Left colon (tissue), 2 donors: ENCODE results near the gene PLEKHH2. TPM values are rescaled to one million over a fixed set of nuclear protein-coding genes. Genes with fewer than 3 reads are reported as not detected.
"Not testable (repeated sequence)": the region's sequence is repeated elsewhere in the genome, so short reads cannot be mapped to it uniquely, and the experiment has no call there.

Experiments used
- ATAC-seq: fragments of 200-7000 bp; cut with Tn5 transposase; one replicate; pipeline ENCODE4 v1.9.1; 2020; ENCODE audit warnings: mild to moderate bottlenecking, moderate library complexity
- DNase-seq, 2 donors: peaks; one replicate each; pipeline ENCODE4 v3.0.0-alpha.2; 2020
- intact Hi-C, 2 donors: fragments of 100-400 bp; cut with DNase I in 1 of 2; cut with micrococcal nuclease in 1 of 2; formaldehyde crosslinking; loops; one replicate each; pipeline versions ENCODE4 v1.11.2 to v1.14.0; 2022; cut with DNase I, micrococcal nuclease
- total RNA-seq, 2 donors: library from RNA; stranded (reverse); fragmentation: NEBNext Ultra II Directional; extraction: Animal tissue kit (Norgen Biotek cat#: 25700); gene quantifications; one replicate each; pipeline ENCODE4 v1.2.1, GENCODE V29; 2021
- donor health status: DM: no; HTN: no; CAD: no.
- donor health status: DM: yes; HTN: yes; CAD: no.

The PLEKHH2 gene
- total RNA-seq, 2 donors from 2014 or later, result 3.9 to 8.3 TPM

GRCh38 chr2:43631618-43632317 lies 5.3 kb upstream of the PLEKHH2 start:
- ATAC-seq, result no peak
- DNase-seq, result no peak
- intact Hi-C loops, result no loop called here

GRCh38 chr2:43634604-43635306 lies 2.3 kb upstream of the PLEKHH2 start:
- DNase-seq (no peak), ATAC-seq (peak; percentile 12)
- intact Hi-C loops, result no loop called here

GRCh38 chr2:43636153-43636552 lies 907 bp upstream of the PLEKHH2 start:
- intact Hi-C loops, DNase-seq, ATAC-seq: not testable (repeated sequence)

GRCh38 chr2:43636621-43637020 lies 439 bp upstream of the PLEKHH2 start:
- DNase-seq, result peak in 1 of 2 donors; percentile 9
- ATAC-seq, result peak; percentile 40

GRCh38 chr2:43642363-43642762 lies 5.3 kb downstream of the PLEKHH2 start:
- no peak for DNase-seq
- no peak for ATAC-seq
- intact Hi-C loops, result no loop called here

More at GRCh38 chr2:43636621-43637020, 439 bp upstream of the PLEKHH2 start:
- intact Hi-C loops, result no loop called here

GRCh38 chr2:43643680-43644079 lies 6.6 kb downstream of the PLEKHH2 start:
- intact Hi-C loops, result no loop called here
- ATAC-seq, result no peak
- DNase-seq, result no peak

GRCh38 chr2:43648994-43649701 lies 12.1 kb downstream of the PLEKHH2 start:
- ATAC-seq, result no peak

GRCh38 chr2:43653506-43653905 lies 16.4 kb downstream of the PLEKHH2 start:
- no peak for ATAC-seq
- no peak for DNase-seq
- intact Hi-C loops, result no loop called here

More at GRCh38 chr2:43648994-43649701, 12.1 kb downstream of the PLEKHH2 start:
- DNase-seq, result no peak
- intact Hi-C loops, result no loop called here

GRCh38 chr2:43657241-43657640 lies 20.2 kb downstream of the PLEKHH2 start:
- intact Hi-C loops, result no loop called here
- DNase-seq (no peak), ATAC-seq (no peak)

GRCh38 chr2:43675646-43676321 lies 38.7 kb downstream of the PLEKHH2 start:
- ATAC-seq, result no peak
- intact Hi-C loops, result no loop called here

GRCh38 chr2:43676322-43677050 lies 39.4 kb downstream of the PLEKHH2 start, which contains the start of gene C1GALT1C1L:
TSS of gene C1GALT1C1L (minus strand) at chr2:43676429. CDS start at chr2:43676322, 107 bp downstream.
- intact Hi-C loops, result no loop called here
- DNase-seq (peak; percentile 68 to 71), ATAC-seq (peak; percentile 91)

More at GRCh38 chr2:43675646-43676321, 38.7 kb downstream of the PLEKHH2 start:
- no peak for DNase-seq

- DNase-seq, result not testable (repeated sequence)
Observed at GRCh38 chr2:43677783-43678182, 40.7 kb downstream of the PLEKHH2 start.

GRCh38 chr2:43685357-43685756 lies 48.3 kb downstream of the PLEKHH2 start:
- no peak for DNase-seq
- intact Hi-C loops, result no loop called here
- ATAC-seq, result no peak

More at GRCh38 chr2:43677783-43678182, 40.7 kb downstream of the PLEKHH2 start:
- intact Hi-C loops, ATAC-seq: not testable (repeated sequence)

GRCh38 chr2:43689999-43690398 lies 52.9 kb downstream of the PLEKHH2 start:
- DNase-seq, result no peak
- intact Hi-C loops, result no loop called here
- ATAC-seq, result no peak

GRCh38 chr2:43692428-43692994 lies 55.5 kb downstream of the PLEKHH2 start:
- intact Hi-C loops, result no loop called here
- no peak for ATAC-seq
- no peak for DNase-seq

- DNase-seq, ATAC-seq, intact Hi-C loops: not testable (repeated sequence)
Observed at GRCh38 chr2:43698140-43698539, 61.1 kb downstream of the PLEKHH2 start.

- DNase-seq, result no peak
- intact Hi-C loops, result no loop called here
- no peak for ATAC-seq
Observed at GRCh38 chr2:43699761-43700160, 62.7 kb downstream of the PLEKHH2 start.

- intact Hi-C loops, result no loop called here
- no peak for DNase-seq
- no peak for ATAC-seq
Observed at GRCh38 chr2:43701111-43701510, 64.1 kb downstream of the PLEKHH2 start.
